IMR-90 (cell line): ENCODE measurements around the gene PCDHB15.
"Not testable (repeated sequence)": the region's sequence is repeated elsewhere in the genome, so short reads cannot be mapped to it uniquely, and the experiment has no call there.

Experiments used
- CTCF ChIP-seq: conservative IDR thresholded peaks from 2 replicates; pipeline ENCODE4 v1.5.1; 2012; ENCODE audit warnings: mild to moderate bottlenecking, low read depth, low read length, improper control_type of control experiment
- MAFK ChIP-seq: IDR thresholded peaks from 2 replicates; pipeline ENCODE4 v1.6.1; 2012; ENCODE audit warnings: low read depth, low read length, improper control_type of control experiment
- POLR2A ChIP-seq: IDR thresholded peaks from 2 replicates; pipeline ENCODE4 v1.6.1; 2012; ENCODE audit warnings: mild to moderate bottlenecking, low read depth, low read length
- RFX5 ChIP-seq: IDR thresholded peaks from 2 replicates; pipeline ENCODE4 v1.8.0; 2012; ENCODE audit warnings: low read depth, mild to moderate bottlenecking, low read length, moderate library complexity

GRCh38 chr5:141214583-141214982 lies 30.6 kb upstream of the PCDHB15 start:
- TF ChIP-seq CTCF, RFX5, MAFK, POLR2A: not testable (repeated sequence)
